AG04450 (cell line): ENCODE results near the gene RARB. TPM values are rescaled to one million over a fixed set of nuclear protein-coding genes. Genes with fewer than 3 reads are reported as not detected.
A peak's percentile ranks its signal among the peaks of the same experiment; 100 is the strongest.

Experiments
- CTCF ChIA-PET: fragments of 300-600, 350-600 bp; formaldehyde crosslinking; extraction: SDS; loops from one replicate; lab custom pipeline; 2022; ENCODE audit warnings: antibody characterized with exemption, inconsistent platforms; lab: Charles Lee
- POLR2A ChIA-PET: fragments of 350-600 bp; formaldehyde crosslinking; extraction: SDS; loops from one replicate; lab custom pipeline; 2021; ENCODE audit warnings: antibody characterized with exemption, inconsistent platforms; lab: Yijun Ruan, JAX
- DNase-seq: peaks from one replicate; pipeline ENCODE4 v3.0.0-alpha.2; 2011; ENCODE audit warnings: low read depth, low spot score
- H3K27ac ChIP-seq: one replicate; pipeline ENCODE4 v1.5.1; 2012; ENCODE audit warnings: low read depth, low read length, control low read depth
- H3K27me3 ChIP-seq: one replicate; pipeline ENCODE4 v1.6.0; 2012; ENCODE audit warnings: low read length; ENCODE audit not compliant: control insufficient read depth, insufficient read depth
- H3K4me3 ChIP-seq: 2 replicates; pipeline ENCODE4 v1.5.1; 2011; ENCODE audit warnings: mild to moderate bottlenecking, low read depth, low read length, control low read depth
- H3K9me3 ChIP-seq: 2 replicates; pipeline ENCODE4 v1.5.1; 2012; ENCODE audit warnings: low read length; ENCODE audit not compliant: control insufficient read depth, insufficient read depth
- polyA plus RNA-seq: library from polyadenylated mRNA; depleted of rRNA; stranded (reverse); fragments of >200 nt; gene quantifications from 2 replicates; pipeline ENCODE4 v1.2.3, GENCODE V29; 2011
- TF ChIP-seq, protein P1 (sequence below): IDR thresholded peaks from 2 replicates; pipeline ENCODE4 v1.5.1; 2011; ENCODE audit warnings: low read depth, low read length, control low read depth, inconsistent platforms

The RARB gene
- polyA plus RNA-seq, 1 experiment, result 0.51 TPM

DNA sequence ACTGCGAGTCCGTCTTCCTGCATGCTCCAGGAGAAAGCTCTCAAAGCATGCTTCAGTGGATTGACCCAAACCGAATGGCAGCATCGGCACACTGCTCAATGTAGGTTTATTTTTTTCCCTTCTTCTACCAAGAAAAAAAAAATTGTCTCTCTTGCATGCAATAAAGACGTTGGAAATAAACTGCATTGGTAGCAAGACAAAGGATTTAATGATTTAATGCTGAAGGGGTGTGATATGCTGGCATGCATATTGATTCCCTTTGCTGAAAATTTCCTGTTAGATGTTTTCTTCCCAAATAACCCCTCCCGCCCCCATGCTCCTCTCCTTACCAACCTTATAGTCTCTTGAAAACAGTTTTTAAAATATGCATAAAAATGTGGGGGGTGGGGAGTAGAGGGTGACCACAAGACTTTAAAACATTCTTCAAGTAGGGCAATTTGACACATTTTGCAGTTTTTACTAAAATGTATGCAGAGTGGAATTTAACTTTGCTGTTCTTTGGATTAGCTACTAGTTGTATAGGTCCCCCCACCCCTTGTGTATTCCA is 799 bp downstream of the RARB start:
- CTCF ChIA-PET, result interaction anchor here (3.0 kb wide), 1 partner anchor 164 kb away, joined by 9 read pairs; no protein-coding TSS in a partner anchor
- H3K4me3 ChIP-seq, result peak overlapping the region; percentile 62
- TF ChIP-seq, protein P1, sequence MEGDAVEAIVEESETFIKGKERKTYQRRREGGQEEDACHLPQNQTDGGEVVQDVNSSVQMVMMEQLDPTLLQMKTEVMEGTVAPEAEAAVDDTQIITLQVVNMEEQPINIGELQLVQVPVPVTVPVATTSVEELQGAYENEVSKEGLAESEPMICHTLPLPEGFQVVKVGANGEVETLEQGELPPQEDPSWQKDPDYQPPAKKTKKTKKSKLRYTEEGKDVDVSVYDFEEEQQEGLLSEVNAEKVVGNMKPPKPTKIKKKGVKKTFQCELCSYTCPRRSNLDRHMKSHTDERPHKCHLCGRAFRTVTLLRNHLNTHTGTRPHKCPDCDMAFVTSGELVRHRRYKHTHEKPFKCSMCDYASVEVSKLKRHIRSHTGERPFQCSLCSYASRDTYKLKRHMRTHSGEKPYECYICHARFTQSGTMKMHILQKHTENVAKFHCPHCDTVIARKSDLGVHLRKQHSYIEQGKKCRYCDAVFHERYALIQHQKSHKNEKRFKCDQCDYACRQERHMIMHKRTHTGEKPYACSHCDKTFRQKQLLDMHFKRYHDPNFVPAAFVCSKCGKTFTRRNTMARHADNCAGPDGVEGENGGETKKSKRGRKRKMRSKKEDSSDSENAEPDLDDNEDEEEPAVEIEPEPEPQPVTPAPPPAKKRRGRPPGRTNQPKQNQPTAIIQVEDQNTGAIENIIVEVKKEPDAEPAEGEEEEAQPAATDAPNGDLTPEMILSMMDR, result no peak
- POLR2A ChIA-PET, result no interaction called here
- peaks cover 9% of the 10 kb centered on the region for H3K27me3 ChIP-seq
- H3K9me3 ChIP-seq, result no peaks in the 10 kb centered on the region
- no peak for DNase-seq
- H3K27ac ChIP-seq, result no peak overlapping the region

DNA sequence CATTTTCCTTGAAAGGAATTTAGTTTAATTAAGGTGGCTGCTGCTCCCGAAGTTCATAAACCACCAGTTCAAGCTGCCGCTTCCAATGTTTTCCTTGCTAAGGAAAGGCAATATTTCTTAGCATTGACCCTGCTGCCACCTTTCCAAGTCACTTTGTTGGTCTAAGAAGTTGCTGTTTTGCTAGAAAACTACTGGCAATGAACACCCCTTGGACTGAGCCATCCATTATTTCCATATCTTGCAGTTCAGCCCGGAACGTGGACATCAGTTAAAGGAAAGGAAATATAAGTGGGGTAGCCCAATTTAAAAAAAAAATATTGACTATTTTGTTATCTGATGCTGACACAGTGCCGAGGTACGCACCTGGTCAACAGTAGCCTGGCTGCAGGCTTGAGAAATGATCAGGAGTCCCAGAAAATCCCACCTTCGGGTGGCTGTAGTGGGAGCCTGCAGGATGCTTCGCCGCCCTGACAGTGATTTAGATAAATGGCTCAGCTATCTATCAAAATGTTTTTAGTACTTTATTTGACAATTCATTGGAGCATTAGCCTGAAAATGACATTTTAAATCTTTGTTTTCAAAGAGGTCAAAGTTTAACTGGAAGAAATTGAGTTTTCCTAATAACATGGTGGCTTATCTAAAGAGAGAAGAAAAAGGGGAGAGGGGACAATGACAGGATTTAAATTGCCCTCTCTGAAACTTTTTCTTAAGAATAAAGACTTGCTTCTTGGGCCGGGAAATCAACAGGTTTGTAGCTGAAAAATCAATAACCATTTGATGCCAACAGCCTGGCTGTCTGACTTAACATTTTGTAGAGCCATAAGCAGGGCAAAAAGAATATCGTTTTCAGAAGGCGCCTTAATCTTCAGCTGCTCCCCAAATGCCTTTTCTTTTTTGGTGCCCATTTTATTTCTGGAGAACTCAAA is 1.6 kb downstream of the RARB start:
- CTCF ChIA-PET, result interaction anchor here (1.3 to 1.4 kb wide), 2 partner anchors 11 to 12 kb away, joined by 4 read pairs; no protein-coding TSS in a partner anchor

DNA sequence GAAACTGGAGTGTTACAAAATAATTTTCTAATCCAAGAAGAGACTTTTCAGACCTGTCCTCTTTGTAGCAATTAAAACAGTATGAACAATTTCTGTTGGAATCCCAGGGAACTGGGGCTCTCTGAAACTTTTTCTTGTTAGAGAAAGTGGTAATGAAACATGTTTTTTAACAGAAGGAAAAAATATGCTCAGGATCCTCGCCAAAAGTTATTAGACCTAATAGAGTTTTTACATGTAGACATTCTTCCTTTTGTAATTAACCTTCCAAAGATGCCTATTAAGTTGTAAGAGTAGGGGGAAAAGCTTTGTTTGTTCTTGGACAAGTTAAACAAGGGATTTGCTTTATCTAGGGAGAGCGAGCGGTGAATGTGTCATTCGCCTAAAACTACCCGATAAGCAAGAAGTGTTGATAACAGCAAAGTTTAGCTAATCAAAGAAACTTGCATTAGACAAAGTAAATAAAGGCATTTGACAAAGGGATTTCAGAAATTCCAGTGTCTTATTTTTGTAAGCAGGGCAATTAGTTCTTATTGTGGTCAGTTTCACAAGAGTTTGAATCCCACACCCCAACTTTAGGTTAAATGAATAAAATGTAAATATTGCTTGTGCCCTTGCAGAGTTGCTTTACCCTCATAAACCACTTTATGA is 2.3 kb downstream of the RARB start:
- Histone ChIP-seq H3K27ac (no peak overlapping the region), H3K9me3 (no peaks in the 10 kb centered on the region), H3K4me3 (no peak overlapping the region), H3K27me3 (peaks cover 9% of the 10 kb centered on the region)
- DNase-seq, result no peak
- TF ChIP-seq, protein P1, result no peak
- POLR2A ChIA-PET, result no interaction called here
- CTCF ChIA-PET, result interaction anchor here (1.3 to 1.4 kb wide), 2 partner anchors 10 to 12 kb away, joined by 4 read pairs; no protein-coding TSS in a partner anchor

More for the DNA sequence above, 1.6 kb downstream of the RARB start:
- H3K4me3 ChIP-seq, result no peak overlapping the region
- H3K9me3 ChIP-seq, result no peaks in the 10 kb centered on the region
- DNase-seq, result no peak
- TF ChIP-seq, protein P1, result no peak
- no peak overlapping the region for H3K27ac ChIP-seq
- H3K27me3 ChIP-seq, result peaks cover 9% of the 10 kb centered on the region
- POLR2A ChIA-PET, result no interaction called here

DNA sequence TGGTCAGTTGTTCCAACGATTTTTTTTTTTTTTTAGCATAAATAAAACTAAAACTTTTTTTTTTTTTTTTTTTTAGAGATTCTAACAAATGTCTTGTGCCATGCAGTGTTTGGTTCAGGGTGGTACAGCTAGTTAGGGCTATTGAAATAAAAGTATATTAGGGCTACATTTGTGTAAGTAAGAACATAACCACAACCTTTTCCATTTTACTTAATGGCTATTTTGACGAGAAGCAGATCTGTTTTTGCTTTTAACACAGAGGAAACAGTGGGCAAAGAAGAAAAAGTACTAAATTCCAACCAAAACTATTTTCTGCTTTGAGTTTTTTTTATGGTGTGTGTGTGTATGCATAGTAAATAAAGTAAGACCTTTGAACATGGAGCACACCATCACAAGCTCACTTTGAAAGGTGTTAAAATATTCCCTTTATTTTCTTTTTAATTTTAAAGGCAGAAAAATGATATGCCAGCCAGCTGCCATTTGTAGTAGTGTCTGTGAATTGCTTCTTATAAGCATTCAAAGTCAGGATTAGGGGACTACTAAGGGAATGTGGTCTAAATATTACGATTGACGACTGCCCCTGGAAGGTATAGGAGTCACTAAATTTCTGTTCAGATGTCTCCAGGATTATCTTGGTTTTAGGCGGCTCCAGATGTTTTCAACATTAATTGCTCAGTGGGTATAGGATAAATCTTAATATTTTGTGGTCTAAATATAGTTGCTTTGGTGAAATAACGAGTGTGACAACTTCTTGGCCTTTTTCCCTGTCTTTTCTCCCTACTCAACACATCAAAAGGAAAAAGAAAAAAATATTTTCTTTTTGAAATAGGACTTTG is 3.1 kb downstream of the RARB start:
- CTCF ChIA-PET, result interaction anchor here (1.3 to 1.4 kb wide), 2 partner anchors 10 to 11 kb away, joined by 4 read pairs; no protein-coding TSS in a partner anchor

More for the DNA sequence above, 3.1 kb downstream of the RARB start:
- POLR2A ChIA-PET, result no interaction called here
- no peak for DNase-seq
- Histone ChIP-seq H3K27me3 (peaks cover 9% of the 10 kb centered on the region), H3K27ac (no peak overlapping the region), H3K4me3 (no peak overlapping the region), H3K9me3 (no peaks in the 10 kb centered on the region)
- TF ChIP-seq, protein P1, result no peak
